OCI-LY3 (cell line): ENCODE results near the gene NT5C2.

ENCODE experiments used
- EZH2phosphoT487 ChIP-seq: fragments of 200-600 bp; shearing (Covaris generic); IDR thresholded peaks from 2 replicates; pipeline ENCODE4 v1.6.1; 2018; ENCODE audit warnings: antibody characterized with exemption, mixed run types, low read depth
- TF ChIP-seq, protein P1 (sequence below): fragments of 200-600, 300-600 bp; sonication (generic); IDR thresholded peaks from 2 replicates; pipeline ENCODE4 v1.5.1; 2014; ENCODE audit warnings: antibody characterized with exemption, low read length, low read depth

DNA sequence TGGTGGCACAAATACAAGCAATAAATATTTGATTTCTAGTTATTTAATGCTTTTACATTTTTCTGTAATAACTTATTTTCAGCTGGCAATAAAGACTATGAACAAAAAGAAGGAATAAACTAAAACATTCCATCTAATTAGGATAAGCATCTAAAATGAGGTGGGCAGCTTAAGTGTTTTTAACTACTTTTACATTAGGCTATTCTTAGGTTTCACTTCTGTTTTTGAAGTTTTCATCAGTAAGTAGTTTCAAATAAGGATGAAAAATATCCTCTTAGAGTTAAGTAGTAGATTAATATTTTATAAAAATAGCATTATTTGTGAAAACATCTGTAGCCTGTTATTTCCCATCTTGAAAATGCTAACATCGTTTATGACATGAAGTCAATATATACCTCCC, 15.9 kb downstream of the NT5C2 start:
- TF ChIP-seq, protein P1, sequence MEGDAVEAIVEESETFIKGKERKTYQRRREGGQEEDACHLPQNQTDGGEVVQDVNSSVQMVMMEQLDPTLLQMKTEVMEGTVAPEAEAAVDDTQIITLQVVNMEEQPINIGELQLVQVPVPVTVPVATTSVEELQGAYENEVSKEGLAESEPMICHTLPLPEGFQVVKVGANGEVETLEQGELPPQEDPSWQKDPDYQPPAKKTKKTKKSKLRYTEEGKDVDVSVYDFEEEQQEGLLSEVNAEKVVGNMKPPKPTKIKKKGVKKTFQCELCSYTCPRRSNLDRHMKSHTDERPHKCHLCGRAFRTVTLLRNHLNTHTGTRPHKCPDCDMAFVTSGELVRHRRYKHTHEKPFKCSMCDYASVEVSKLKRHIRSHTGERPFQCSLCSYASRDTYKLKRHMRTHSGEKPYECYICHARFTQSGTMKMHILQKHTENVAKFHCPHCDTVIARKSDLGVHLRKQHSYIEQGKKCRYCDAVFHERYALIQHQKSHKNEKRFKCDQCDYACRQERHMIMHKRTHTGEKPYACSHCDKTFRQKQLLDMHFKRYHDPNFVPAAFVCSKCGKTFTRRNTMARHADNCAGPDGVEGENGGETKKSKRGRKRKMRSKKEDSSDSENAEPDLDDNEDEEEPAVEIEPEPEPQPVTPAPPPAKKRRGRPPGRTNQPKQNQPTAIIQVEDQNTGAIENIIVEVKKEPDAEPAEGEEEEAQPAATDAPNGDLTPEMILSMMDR: no peak
- no peak for TF ChIP-seq EZH2phosphoT487
